SU-DHL-6 (cell line): Measurements from ENCODE around the gene LRCH3.

Experiments used
- EZH2phosphoT487 ChIP-seq: fragments of 200-600 bp; sonication (generic), shearing (Covaris generic); conservative IDR thresholded peaks from 2 replicates; pipeline ENCODE4 v1.6.1; 2018; ENCODE audit warnings: mild to moderate bottlenecking, antibody characterized with exemption, low read length, moderate library complexity, mixed read lengths
- TF ChIP-seq, protein P1 (sequence below): fragments of 200-600 bp; sonication (generic); IDR thresholded peaks from one replicate; pipeline ENCODE4 v1.5.1; 2017; ENCODE audit warnings: antibody characterized with exemption, mild to moderate bottlenecking, low read length, moderate library complexity; ENCODE audit not compliant: insufficient read depth, poor library complexity, severe bottlenecking

DNA sequence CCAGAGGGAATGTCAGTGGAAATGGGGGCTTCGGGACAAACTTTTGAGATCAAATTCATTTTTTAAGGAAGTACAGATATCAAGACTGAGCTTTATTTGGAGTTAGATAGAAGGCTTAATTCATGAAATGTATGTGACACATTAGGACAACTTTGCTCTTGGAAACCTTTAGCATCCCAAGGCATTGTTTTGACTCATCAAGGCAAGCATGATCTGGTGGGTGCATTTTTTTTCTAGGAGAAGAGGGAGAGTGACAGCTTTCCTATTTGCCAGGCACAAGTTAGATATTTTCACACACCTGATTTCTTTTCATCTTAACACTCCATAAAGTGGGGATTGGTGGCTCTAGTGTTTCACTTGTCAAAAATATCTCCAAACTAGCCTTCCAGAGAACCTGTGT lies 97.5 kb downstream of the LRCH3 start:
- TF ChIP-seq, protein P1, sequence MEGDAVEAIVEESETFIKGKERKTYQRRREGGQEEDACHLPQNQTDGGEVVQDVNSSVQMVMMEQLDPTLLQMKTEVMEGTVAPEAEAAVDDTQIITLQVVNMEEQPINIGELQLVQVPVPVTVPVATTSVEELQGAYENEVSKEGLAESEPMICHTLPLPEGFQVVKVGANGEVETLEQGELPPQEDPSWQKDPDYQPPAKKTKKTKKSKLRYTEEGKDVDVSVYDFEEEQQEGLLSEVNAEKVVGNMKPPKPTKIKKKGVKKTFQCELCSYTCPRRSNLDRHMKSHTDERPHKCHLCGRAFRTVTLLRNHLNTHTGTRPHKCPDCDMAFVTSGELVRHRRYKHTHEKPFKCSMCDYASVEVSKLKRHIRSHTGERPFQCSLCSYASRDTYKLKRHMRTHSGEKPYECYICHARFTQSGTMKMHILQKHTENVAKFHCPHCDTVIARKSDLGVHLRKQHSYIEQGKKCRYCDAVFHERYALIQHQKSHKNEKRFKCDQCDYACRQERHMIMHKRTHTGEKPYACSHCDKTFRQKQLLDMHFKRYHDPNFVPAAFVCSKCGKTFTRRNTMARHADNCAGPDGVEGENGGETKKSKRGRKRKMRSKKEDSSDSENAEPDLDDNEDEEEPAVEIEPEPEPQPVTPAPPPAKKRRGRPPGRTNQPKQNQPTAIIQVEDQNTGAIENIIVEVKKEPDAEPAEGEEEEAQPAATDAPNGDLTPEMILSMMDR: no peak
- TF ChIP-seq EZH2phosphoT487: no peak
